ENCODE measurements around the gene LDHAL6B.

LDHAL6B gene

GRCh38 chr15:59178151-59178695 is 28.4 kb upstream of the LDHAL6B start:
- no peak for DNase-seq (ENCODE audit: extremely low read depth, low read depth)

DNA sequence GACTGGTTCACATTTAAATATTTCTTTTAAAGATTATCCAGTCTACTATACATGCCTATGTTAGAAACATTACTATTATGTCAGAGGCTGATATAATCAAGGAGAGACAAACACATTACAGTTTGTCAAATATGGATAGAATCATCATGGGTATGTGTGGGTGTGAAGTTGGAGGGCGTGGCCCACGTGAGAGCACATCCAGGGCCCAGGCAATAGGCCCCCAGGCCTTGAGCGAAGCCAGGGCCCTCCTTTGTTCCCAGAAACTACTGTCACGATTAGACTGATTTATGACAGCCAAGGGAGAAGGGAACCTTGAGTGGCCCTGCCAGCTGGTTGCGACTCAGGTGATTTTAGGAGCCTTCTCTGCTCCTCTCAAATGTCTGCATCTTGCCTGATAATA is 26.9 kb upstream of the LDHAL6B start:
- TF ChIP-seq, protein P1, sequence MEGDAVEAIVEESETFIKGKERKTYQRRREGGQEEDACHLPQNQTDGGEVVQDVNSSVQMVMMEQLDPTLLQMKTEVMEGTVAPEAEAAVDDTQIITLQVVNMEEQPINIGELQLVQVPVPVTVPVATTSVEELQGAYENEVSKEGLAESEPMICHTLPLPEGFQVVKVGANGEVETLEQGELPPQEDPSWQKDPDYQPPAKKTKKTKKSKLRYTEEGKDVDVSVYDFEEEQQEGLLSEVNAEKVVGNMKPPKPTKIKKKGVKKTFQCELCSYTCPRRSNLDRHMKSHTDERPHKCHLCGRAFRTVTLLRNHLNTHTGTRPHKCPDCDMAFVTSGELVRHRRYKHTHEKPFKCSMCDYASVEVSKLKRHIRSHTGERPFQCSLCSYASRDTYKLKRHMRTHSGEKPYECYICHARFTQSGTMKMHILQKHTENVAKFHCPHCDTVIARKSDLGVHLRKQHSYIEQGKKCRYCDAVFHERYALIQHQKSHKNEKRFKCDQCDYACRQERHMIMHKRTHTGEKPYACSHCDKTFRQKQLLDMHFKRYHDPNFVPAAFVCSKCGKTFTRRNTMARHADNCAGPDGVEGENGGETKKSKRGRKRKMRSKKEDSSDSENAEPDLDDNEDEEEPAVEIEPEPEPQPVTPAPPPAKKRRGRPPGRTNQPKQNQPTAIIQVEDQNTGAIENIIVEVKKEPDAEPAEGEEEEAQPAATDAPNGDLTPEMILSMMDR (IDR thresholded peaks at IDR 0.05; ENCODE audit: low read depth, low read length) = no peak
- no peak for DNase-seq (ENCODE audit: extremely low read depth, low read depth)

More at GRCh38 chr15:59178151-59178695, 28.4 kb upstream of the LDHAL6B start:
- TF ChIP-seq, protein P1 (IDR thresholded peaks at IDR 0.05; ENCODE audit: low read depth, low read length) = no peak

DNA sequence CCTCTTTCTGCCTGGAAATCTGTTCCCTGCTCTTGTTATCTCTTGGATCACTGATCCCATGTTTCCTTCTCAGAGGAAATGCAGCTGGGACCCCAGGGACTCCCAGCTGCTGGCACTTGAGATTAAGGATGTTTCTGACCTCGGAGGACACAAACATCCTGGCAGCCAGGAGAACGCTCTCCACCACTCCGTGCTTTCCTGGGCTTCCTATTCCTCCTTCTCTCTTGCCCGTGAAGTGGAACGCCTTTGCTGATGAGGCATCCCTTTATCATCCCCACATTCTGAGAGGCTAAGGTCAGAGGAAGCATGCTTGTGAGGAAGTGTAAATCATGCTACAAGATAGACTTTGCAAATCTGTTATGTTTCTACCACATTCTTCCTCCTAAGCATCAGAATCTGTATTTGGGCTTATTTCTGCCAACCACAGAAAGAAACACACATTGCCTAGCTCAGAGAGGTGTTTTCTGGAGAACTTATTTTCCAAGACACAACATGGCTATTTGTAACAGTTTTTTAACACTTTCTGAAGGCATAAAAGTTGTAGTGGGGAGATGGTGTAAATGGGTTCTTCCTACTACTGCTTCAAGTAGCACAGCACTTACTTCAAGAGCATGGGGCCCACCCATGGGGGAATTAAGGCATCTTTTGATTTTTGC is 25.6 kb upstream of the LDHAL6B start:
- TF ChIP-seq, protein P1 (IDR thresholded peaks at IDR 0.05; ENCODE audit: low read depth, low read length) = no peak
- no peak for DNase-seq (ENCODE audit: extremely low read depth, low read depth)

GRCh38 chr15:59185725-59186124 is 20.9 kb upstream of the LDHAL6B start:
- TF ChIP-seq, protein P1 (IDR thresholded peaks at IDR 0.05; ENCODE audit: low read depth, low read length) = no peak
- DNase-seq (ENCODE audit: extremely low read depth, low read depth) = no peak

DNA sequence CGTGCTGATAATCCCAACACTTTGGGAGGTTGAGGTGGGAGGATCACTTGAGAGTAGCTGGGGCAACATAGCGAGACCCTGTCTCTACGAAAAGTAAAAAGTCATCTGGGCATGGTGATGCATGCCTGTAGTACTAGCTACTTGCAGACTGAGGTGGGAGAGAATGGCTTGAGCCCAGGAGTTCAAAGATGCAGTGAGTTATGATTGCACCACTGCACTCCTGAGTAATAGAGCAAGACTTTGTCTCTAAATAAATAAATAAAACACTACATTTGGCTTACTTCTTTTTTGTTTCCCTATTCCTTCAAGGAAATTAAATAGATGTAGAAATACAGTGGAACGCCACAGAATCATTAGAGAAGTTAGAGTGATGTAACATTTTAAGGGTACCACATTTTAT is 20.1 kb upstream of the LDHAL6B start:
- TF ChIP-seq, protein P1 (IDR thresholded peaks at IDR 0.05; ENCODE audit: low read depth, low read length) = no peak
- no peak for DNase-seq (ENCODE audit: extremely low read depth, low read depth)

DNA sequence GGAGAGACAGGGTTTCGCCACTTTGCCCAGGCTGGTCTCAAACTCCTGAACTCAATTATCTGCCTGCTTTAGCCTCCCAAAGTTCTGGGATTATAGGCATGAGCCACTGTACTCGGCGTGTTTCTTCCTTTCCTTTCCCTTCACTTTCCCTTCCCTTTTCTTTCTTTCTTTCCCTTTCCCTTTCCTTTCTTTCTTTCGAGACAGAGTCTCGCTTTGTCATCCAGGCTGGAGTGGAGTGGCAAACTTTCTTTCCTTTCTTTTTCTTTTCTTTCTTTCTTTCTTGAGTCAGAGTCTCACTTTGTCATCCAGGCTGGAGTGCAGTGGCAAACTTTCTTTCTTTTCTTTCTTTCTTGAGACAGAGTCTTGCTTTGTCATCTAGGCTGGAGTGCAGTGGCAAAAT is 17.4 kb upstream of the LDHAL6B start:
- no peak for DNase-seq (ENCODE audit: extremely low read depth, low read depth)
- TF ChIP-seq, protein P1 (IDR thresholded peaks at IDR 0.05; ENCODE audit: low read depth, low read length) = no peak

- DNase-seq (ENCODE audit: extremely low read depth, low read depth) = no peak
- TF ChIP-seq, protein P1 (IDR thresholded peaks at IDR 0.05; ENCODE audit: low read depth, low read length) = no peak
Measured at GRCh38 chr15:59190291-59190690, 16.4 kb upstream of the LDHAL6B start.

Data from AG09319 (cell line).